ENCODE measurements around the gene IQSEC2. TPM values are rescaled to one million over a fixed set of nuclear protein-coding genes. Genes with fewer than 3 reads are reported as not detected.

IQSEC2 gene
- total RNA-seq, 1 experiment from 2014 or later = 20.7 TPM

- H3K4me3 ChIP-seq (replicated peaks in 1 of 2; ENCODE audit: low read depth in 1 of 2, low read length in 2 of 2) = no peak overlapping the region
- H3K36me3 ChIP-seq (ENCODE audit: control insufficient read depth in 1 of 2, insufficient read depth in 2 of 2, low read length in 2 of 2) = no peaks in the 10 kb centered on the region
- H3K9ac ChIP-seq (ENCODE audit: low read length) = no peak overlapping the region
- no peak overlapping the region for H2AFZ ChIP-seq (ENCODE audit: low read depth, low read length, poor library complexity, severe bottlenecking)
- H4K20me1 ChIP-seq (ENCODE audit: insufficient read depth) = no peaks in the 10 kb centered on the region
- intact Hi-C loops (cut with micrococcal nuclease) = no loop called here
- ATAC-seq (no peak), DNase-seq (ENCODE audit: low read depth, low spot score) (no peak)
- no peak overlapping the region for H3K4me2 ChIP-seq (ENCODE audit: low read length)
- TF ChIP-seq CBX3 (IDR thresholded peaks at IDR 0.05; ENCODE audit: low read depth) = no peak
- TF ChIP-seq REST (IDR thresholded peaks at IDR 0.05; ENCODE audit: low read depth) = no peak
- TF ChIP-seq ZFX (IDR thresholded peaks at IDR 0.05) = no peak
- TF ChIP-seq CEBPB (IDR thresholded peaks at IDR 0.05; ENCODE audit: low read depth) = no peak
- no peak for TF ChIP-seq SIN3A (IDR thresholded peaks at IDR 0.05; ENCODE audit: low read depth)
- no peak for TF ChIP-seq ZBTB33 (IDR thresholded peaks at IDR 0.05; ENCODE audit: extremely low read depth, insufficient replicate concordance, low read length)
- TF ChIP-seq EGR1 (IDR thresholded peaks at IDR 0.05; ENCODE audit: low read depth) = no peak
- TF ChIP-seq EZH2phosphoT487 (IDR thresholded peaks at IDR 0.05; ENCODE audit: borderline replicate concordance) = no peak
- no peaks in the 10 kb centered on the region for H3K79me2 ChIP-seq (ENCODE audit: insufficient read depth, low read length)
- ChIA-PET RAD21 (ENCODE audit: low non-redundant PET in 1 of 2, low total read pairs in 2 of 2, uncharacterized antibody in 2 of 2, unreplicated experiment in 2 of 2) (no interaction called here), CTCF (no interaction called here), POLR2A (no interaction called here)
- H3K9me2 ChIP-seq (ENCODE audit: insufficient read depth) = no peaks in the 10 kb centered on the region
- peaks cover 0 to 7% of the 10 kb centered on the region in 2 experiments; a peak in 2 of 4 replicates for H3K4me1 ChIP-seq (ENCODE audit: control insufficient read depth in 1 of 2, insufficient read depth in 2 of 2, low read length in 2 of 2)
- H3K27me3 ChIP-seq (ENCODE audit: insufficient read depth, low read length) = no peaks in the 10 kb centered on the region
- no peaks in the 10 kb centered on the region for H3K9me3 ChIP-seq (ENCODE audit: control insufficient read depth in 1 of 2, insufficient read depth in 1 of 2, low read depth in 1 of 2, low read length in 2 of 2)
- no TSS peak for BruUV-seq (replicated peaks)
- no peak overlapping the region for H3K27ac ChIP-seq (ENCODE audit: low read depth, low read length)
These were observed 24.0 kb upstream of the IQSEC2 start for GRCh38 chrX:53305219-53305995.

All from HCT116 (cell line).